Ovary (tissue), 9 donors: ENCODE data around the gene SECTM1. TPM values are rescaled to one million over a fixed set of nuclear protein-coding genes. Genes with fewer than 3 reads are reported as not detected.

Source experiments
- DNase-seq, 5 donors: peaks; one replicate each; pipeline ENCODE4 v3.0.0-alpha.2; 2019 to 2020
- H3K27ac ChIP-seq, 2 donors: fragments of 200-600 bp; one replicate each; pipeline versions ENCODE4 v1.5.1 to v1.8.0; 2019 to 2022
- H3K27me3 ChIP-seq: fragments of 200-600 bp; one replicate; pipeline ENCODE4 v1.8.0; 2022
- H3K36me3 ChIP-seq: fragments of 200-600 bp; sonication (generic); one replicate; pipeline ENCODE4 v1.5.1; 2019
- H3K4me1 ChIP-seq: one replicate; pipeline ENCODE4 v1.8.1; 2013; ENCODE audit warnings: mild to moderate bottlenecking, moderate library complexity; ENCODE audit not compliant: insufficient read depth
- H3K4me3 ChIP-seq: fragments of 200-600 bp; sonication (generic); one replicate; pipeline ENCODE4 v1.5.1; 2017
- H3K9me3 ChIP-seq, 2 donors: fragments of 200-600 bp in 1 of 2; sonication (generic) in 1 of 2; one replicate each; pipeline versions ENCODE4 v1.5.1 to v1.8.1; 2013 to 2019; ENCODE audit warnings: mild to moderate bottlenecking in 1 of 2, moderate library complexity in 1 of 2
- EP300 ChIP-seq: sonication (generic); formaldehyde crosslinking; IDR thresholded peaks from one replicate; pipeline ENCODE4 v1.6.1; 2017; ENCODE audit warnings: antibody characterized with exemption
- POLR2A ChIP-seq: fragments of 450-650 bp; IDR thresholded peaks from one replicate; pipeline ENCODE4 v1.6.1; 2017; ENCODE audit warnings: antibody characterized with exemption, mild to moderate bottlenecking, moderate library complexity
- WGBS, 3 donors: extraction: QIAGEN DNeasy Blood & Tissue Kit in 1 of 3; methylation state at CpG; one replicate each; pipeline versions ENCODE4 v1.1.5 to v1.1.7; 2013 to 2017; 5-methylcytosine and 5-hydroxymethylcytosine counted together
- intact Hi-C, 4 donors: fragments of 100-400 bp; cut with DNase I; formaldehyde crosslinking; loops; one replicate each; pipeline versions ENCODE4 v1.11.0 to v1.15.1; 2022 to 2023
- polyA plus RNA-seq, 2 donors: library from polyadenylated mRNA; stranded (reverse); fragments of 200-250 nt in 1 of 2; fragments of 350-450 nt in 1 of 2; fragmentation: Illumina TruSeq in 1 of 2; extraction: RNeasy Lipid Tissue Mini Kit (QIAGEN cat#74804) in 1 of 2; gene quantifications; one replicate each; pipeline ENCODE4 v1.2.3, GENCODE V29; 2013 to 2014
- total RNA-seq, 7 donors: library from RNA; depleted of rRNA in 2 of 7; stranded (reverse); fragments of >200 nt in 2 of 7; fragmentation: NEBNext Ultra II Directional in 3 of 7; extraction: Animal tissue kit (Norgen Biotek cat#: 25700) in 3 of 7; gene quantifications; one replicate each; pipeline versions ENCODE4 v1.1.0 to v1.2.4, GENCODE V29; 2016 to 2023
- TF ChIP-seq, protein P1 (sequence below), 3 donors: fragments of 450-650 bp in 2 of 3; fragments of 200-600 bp in 1 of 3; IDR thresholded peaks; one replicate each; pipeline versions ENCODE4 v1.5.1 to v1.8.0; 2016 to 2022; ENCODE audit warnings: antibody characterized with exemption in 3 of 3, mild to moderate bottlenecking in 1 of 3
- donor health status: DM: no; HTN: no; CAD: no; lungs with moderate emphysema.
- donor health status: DM: no; HTN: no; CAD: no.
- donor health status: Bipolar disorder and iron deficiency.
- donor health status: DM: yes; HTN: yes; CAD: no.
- donor health status: DM: no; HTN: no; CAD: no.
- donor health status: DM: yes; HTN: yes; CAD: no.

SECTM1 gene
- total and polyA plus RNA-seq, 9 donors: 2.1 to 20.8 (median 7.9) TPM

DNA sequence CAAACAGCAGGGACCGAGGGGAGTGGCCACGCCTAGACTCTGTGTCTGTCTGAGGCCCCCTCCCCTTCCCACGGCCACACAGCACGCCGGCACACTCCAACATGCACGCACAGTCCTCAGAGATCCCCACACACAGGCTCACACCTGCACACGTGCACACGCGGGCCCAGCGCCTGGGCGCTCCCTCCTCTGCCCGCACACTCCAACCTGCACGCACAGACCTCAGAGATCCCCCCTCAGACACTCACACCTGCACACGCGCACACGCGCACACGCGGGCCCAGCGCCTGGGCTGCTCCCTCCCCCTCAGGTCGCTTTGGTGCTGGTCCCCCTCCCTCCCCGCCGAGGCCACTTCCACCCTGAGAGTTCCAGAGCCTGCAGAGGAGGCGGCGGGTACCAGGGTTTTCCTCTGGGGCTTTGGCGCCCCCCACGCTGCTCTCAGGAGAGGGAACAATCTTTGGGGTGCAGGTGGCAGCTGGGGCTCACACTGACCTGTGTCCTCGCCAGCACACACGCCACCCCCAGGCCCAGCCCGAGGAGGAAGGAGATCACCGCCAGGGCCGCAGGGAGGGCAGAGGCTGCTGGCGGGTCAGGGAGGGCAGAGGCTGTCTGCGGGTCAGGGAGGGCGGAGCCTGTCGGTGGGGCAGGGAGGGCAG, 17.7 kb downstream of the SECTM1 start:
- no peak overlapping the region for H3K27ac ChIP-seq
- no peak for DNase-seq
- H3K4me1 ChIP-seq: peaks cover 1% of the 10 kb centered on the region
- WGBS, 3 donors: 9 to 11% (median 10%) methylated on average over 34 to 36 of the region's 36 CpGs
- no peak overlapping the region for H3K4me3 ChIP-seq
- no peaks in the 10 kb centered on the region for H3K9me3 ChIP-seq
- intact Hi-C loops: no loop called here
- no peak for TF ChIP-seq POLR2A
- no peak for TF ChIP-seq EP300
- TF ChIP-seq, protein P1, sequence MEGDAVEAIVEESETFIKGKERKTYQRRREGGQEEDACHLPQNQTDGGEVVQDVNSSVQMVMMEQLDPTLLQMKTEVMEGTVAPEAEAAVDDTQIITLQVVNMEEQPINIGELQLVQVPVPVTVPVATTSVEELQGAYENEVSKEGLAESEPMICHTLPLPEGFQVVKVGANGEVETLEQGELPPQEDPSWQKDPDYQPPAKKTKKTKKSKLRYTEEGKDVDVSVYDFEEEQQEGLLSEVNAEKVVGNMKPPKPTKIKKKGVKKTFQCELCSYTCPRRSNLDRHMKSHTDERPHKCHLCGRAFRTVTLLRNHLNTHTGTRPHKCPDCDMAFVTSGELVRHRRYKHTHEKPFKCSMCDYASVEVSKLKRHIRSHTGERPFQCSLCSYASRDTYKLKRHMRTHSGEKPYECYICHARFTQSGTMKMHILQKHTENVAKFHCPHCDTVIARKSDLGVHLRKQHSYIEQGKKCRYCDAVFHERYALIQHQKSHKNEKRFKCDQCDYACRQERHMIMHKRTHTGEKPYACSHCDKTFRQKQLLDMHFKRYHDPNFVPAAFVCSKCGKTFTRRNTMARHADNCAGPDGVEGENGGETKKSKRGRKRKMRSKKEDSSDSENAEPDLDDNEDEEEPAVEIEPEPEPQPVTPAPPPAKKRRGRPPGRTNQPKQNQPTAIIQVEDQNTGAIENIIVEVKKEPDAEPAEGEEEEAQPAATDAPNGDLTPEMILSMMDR (IDR thresholded peaks at IDR 0.05): no peak
- H3K36me3 ChIP-seq: no peaks in the 10 kb centered on the region
- no peaks in the 10 kb centered on the region for H3K27me3 ChIP-seq

DNA sequence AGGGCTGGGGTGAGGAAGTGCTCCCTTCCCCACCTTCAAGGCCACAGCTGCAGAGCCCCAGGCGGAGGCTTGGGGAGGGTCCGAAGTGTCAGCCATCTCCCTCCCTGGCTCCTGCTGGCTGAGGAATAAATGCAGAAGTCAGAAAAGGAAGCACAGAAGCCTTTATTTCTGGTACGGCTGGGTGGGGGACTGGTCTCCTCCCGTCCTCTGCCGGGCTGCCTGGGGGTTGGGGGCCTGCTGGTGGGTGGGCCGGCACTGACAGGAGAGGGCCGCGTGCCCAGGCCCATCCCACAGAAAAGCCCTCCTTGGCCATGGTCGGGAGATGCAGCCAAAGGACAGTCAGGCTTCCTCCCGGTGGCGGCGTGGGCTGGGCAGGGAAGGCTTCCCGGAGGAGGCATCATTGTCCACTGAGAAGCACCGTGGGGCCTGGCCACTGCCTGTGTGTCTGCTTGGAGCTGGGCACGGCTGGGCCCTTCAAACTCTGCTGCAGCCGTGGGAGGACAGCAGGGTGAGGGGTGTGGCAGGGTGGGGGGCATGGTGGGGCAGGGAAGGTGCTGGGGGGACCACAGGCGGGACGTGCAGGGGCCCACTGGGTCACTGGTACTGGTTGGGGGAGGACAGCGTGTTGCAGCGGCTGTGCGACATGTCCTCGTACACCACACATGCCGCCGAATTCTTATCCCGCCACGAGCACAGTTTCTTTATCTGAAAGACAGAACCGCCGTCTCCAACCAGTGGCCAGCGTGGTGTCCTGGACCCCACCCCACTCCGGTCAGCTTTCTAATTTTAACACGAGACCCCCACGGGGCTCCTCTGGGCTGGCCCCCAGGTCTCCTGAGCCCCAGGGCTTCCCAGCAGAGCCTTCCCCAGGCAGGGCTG, 18.6 kb downstream of the SECTM1 start:
- WGBS, 3 donors: 6 to 14% (median 8%) methylated on average over 32 of the region's 32 CpGs
- Histone ChIP-seq H3K9me3 (no peaks in the 10 kb centered on the region), H3K4me1 (peaks cover 1% of the 10 kb centered on the region), H3K27ac (no peak overlapping the region), H3K27me3 (no peaks in the 10 kb centered on the region), H3K36me3 (no peaks in the 10 kb centered on the region), H3K4me3 (no peak overlapping the region)
- intact Hi-C loops: no loop called here
- TF ChIP-seq POLR2A (no peak), EP300 (no peak)
- TF ChIP-seq, protein P1 (IDR thresholded peaks at IDR 0.05): no peak
- no peak for DNase-seq

DNA sequence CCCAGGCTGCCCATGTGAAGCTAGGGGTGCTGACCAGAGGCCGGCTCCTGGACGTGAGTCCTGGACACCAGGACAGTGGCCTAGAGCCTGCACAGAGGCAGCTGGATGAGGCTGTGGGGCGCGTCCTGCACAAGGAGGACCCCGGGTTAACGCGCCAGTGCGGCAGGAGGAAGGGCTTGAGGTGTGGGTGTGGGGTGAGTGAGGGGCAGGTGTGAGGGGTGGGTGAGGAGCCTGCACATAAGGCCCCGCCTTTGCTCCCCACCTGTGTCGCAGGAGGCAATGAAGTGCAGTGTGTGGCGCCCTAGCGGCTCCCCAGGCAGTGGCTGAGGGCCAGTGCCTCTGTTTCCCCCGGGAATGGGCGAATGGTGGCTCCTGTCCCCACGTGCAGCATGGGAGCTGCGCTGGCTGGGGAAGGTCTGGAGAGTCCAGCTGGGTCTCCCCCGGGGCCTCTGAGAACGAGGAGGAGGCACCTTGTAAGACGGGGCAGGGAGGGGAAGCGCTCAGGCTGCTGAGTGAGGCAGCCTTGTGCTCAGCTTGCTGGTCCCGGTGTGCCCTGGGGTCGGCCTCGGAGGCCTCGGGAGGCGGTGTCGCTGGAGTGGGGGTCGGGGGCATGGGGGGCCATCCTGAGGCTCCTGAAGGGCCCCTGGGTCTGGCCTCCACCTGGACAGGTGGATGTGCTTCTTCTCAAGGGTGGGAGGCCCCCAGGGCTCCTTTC, 19.4 kb downstream of the SECTM1 start:
- no peaks in the 10 kb centered on the region for H3K36me3 ChIP-seq
- TF ChIP-seq EP300: no peak
- TF ChIP-seq, protein P1 (IDR thresholded peaks at IDR 0.05): no peak
- TF ChIP-seq POLR2A: no peak
- intact Hi-C loops: no loop called here
- H3K4me1 ChIP-seq: peaks cover 2% of the 10 kb centered on the region
- no peaks in the 10 kb centered on the region for H3K27me3 ChIP-seq
- WGBS, 3 donors: 43 to 54% (median 53%) methylated on average over 23 to 27 of the region's 27 CpGs
- no peaks in the 10 kb centered on the region for H3K9me3 ChIP-seq
- no peak overlapping the region for H3K4me3 ChIP-seq
- no peak overlapping the region for H3K27ac ChIP-seq
- no peak for DNase-seq

DNA sequence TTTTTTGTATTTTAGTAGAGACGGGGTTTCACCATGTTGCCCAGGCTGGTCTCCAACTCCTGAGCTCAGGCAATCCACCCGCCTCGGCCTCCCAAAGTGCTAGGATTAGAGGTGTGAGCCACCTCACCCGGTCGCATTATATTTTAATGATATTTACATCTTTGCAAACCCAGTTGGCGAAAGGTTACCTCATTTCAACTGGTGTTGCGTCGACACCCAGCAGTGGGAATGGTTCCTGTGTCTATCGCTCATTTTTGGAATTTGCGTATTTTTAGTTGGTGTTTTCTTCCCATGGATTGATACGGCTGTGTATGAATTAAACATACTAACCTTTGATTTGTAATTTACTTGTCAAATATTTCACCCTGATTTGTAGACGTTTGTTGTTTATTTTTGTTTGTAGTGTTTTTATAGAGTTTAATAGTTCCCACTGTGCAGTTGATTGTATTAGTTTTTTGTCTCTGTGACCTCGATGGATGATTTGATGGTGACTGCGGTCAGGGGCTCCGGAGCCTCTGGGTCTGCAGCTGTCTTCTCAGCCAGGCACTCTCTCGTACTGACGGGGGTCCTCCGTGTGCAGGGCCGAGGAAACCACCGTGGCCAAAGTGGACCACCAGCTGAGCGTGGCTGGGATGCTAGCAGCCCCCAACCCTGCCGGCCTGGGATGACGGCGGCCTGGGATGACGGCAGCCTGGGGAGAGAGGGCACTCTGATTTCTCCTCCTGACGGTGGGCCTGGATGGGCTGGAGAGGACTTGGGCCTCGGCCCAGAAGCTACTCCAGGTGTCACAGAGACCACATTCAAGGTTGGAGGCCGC, 20.2 kb downstream of the SECTM1 start:
- Histone ChIP-seq H3K27ac (no peak overlapping the region), H3K4me3 (no peak overlapping the region), H3K36me3 (no peaks in the 10 kb centered on the region), H3K4me1 (peaks cover 3% of the 10 kb centered on the region), H3K9me3 (no peaks in the 10 kb centered on the region), H3K27me3 (no peaks in the 10 kb centered on the region)
- DNase-seq: no peak
- TF ChIP-seq POLR2A: no peak
- no peak for TF ChIP-seq EP300
- TF ChIP-seq, protein P1 (IDR thresholded peaks at IDR 0.05): no peak
- 80 to 87% (median 86%) methylated on average over 28 of the region's 28 CpGs for WGBS, 3 donors
- intact Hi-C loops: no loop called here
